Psoas muscle (tissue), 8 donors: Measurements from ENCODE around the gene PRPF8. TPM values are rescaled to one million over a fixed set of nuclear protein-coding genes. Genes with fewer than 3 reads are reported as not detected.

ENCODE experiments used
- ATAC-seq, 4 donors: fragments of 200-7000 bp; cut with Tn5 transposase; one replicate each; pipeline ENCODE4 v1.9.1; 2020; ENCODE audit warnings: moderate library complexity in 3 of 4, mild to moderate bottlenecking in 2 of 4
- DNase-seq, 2 donors: peaks; one replicate each; pipeline ENCODE4 v3.0.0-alpha.2; 2020
- H3K27ac ChIP-seq: fragments of 200-600 bp; one replicate; pipeline ENCODE4 v1.8.0; 2022
- H3K27me3 ChIP-seq, 3 donors: fragments of 200-600 bp in 1 of 3; one replicate each; pipeline versions ENCODE4 v1.6.1 to v1.8.0; 2013 to 2022; ENCODE audit warnings: low read length in 2 of 3, mild to moderate bottlenecking in 2 of 3, moderate library complexity in 1 of 3; ENCODE audit not compliant: insufficient read depth in 3 of 3
- H3K36me3 ChIP-seq, 2 donors: fragments of 200-600 bp in 1 of 2; one replicate each; pipeline versions ENCODE4 v1.6.1 to v1.8.0; 2013 to 2022; ENCODE audit warnings: low read depth in 1 of 2, mild to moderate bottlenecking in 1 of 2, moderate library complexity in 1 of 2; ENCODE audit not compliant: insufficient read depth in 1 of 2
- H3K4me1 ChIP-seq: fragments of 200-600 bp; one replicate; pipeline ENCODE4 v1.8.0; 2022
- H3K4me3 ChIP-seq: fragments of 200-600 bp; one replicate; pipeline ENCODE4 v1.8.0; 2022; ENCODE audit warnings: mild to moderate bottlenecking
- H3K9me3 ChIP-seq: fragments of 200-600 bp; one replicate; pipeline ENCODE4 v1.8.0; 2022
- CTCF ChIP-seq: fragments of 200-600 bp; IDR thresholded peaks from one replicate; pipeline ENCODE4 v1.8.0; 2022; ENCODE audit warnings: antibody characterized with exemption
- WGBS, 3 donors: extraction: QIAGEN DNeasy Blood & Tissue Kit; methylation state at CpG; one replicate each; pipeline versions ENCODE4 v1.1.6 to v1.1.7; 2013; 5-methylcytosine and 5-hydroxymethylcytosine counted together
- intact Hi-C, 2 donors: fragments of 100-400 bp; cut with DNase I; formaldehyde crosslinking; loops; one replicate each; pipeline versions ENCODE4 v1.11.0 to v1.14.2; 2022
- long read RNA-seq, 2 donors: library from polyadenylated mRNA; unstranded; transcript quantifications; one replicate each; pipeline ENCODE4 v2.0.0, GENCODE V29; 2021
- polyA plus RNA-seq, 3 donors: library from polyadenylated mRNA; stranded (reverse); fragments of 200-250 nt; gene quantifications; one replicate each; pipeline ENCODE4 v1.2.3, GENCODE V29; 2013
- total RNA-seq, 4 donors: library from RNA; stranded (reverse); fragmentation: NEBNext Ultra II Directional in 2 of 4; extraction: Animal tissue kit (Norgen Biotek cat#: 25700) in 2 of 4; gene quantifications; one replicate each; pipeline versions ENCODE4 v1.2.1 to v1.2.4, GENCODE V29; 2021 to 2023
- donor health status: healthy with polysubstance abuse.
- donor health status: DM: no; HTN: no; CAD: no; lungs with moderate emphysema.
- donor health status: Bipolar disorder and iron deficiency.
- donor health status: healthy.
- donor health status: DM: yes; HTN: yes; CAD: no.
- donor health status: DM: no; HTN: no; CAD: no.
- donor health status: DM: no; HTN: no; CAD: no.
- donor health status: DM: yes; HTN: yes; CAD: no.

The PRPF8 gene
- 100 to 1,000 TPM; 218 to 305 (median 223) TPM for total RNA-seq
- polyA plus RNA-seq: 100 to 1,000 TPM in 1 of 3 donors, 10 to 100 TPM in 2; 84.8 to 138 (median 90.2) TPM
- long read RNA-seq, donor 1, full-length matches to known transcripts: 1 of 49 reads
- long read RNA-seq, donor 1, partial matches to known transcripts: 45 of 49 reads
- long read RNA-seq, donor 1, other reads (novel, unspliced or antisense): 3 of 49 reads
- long read RNA-seq, donor 2, full-length matches to known transcripts: 1 of 154 reads
- long read RNA-seq, donor 2, partial matches to known transcripts: 146 of 154 reads
- long read RNA-seq, donor 2, other reads (novel, unspliced or antisense): 7 of 154 reads

- intact Hi-C loops: no loop called here
- TF ChIP-seq CTCF: no peak
- no peaks in the 10 kb centered on the region for H3K27me3 ChIP-seq
These were observed at the start of gene PRPF8 for GRCh38 chr17:1684378-1685189. Gene PRPF8, minus strand, starts transcription at chr17:1684867. Its CDS starts 296 bp downstream, at chr17:1684571.

GRCh38 chr17:1733759-1734158 is 49.1 kb upstream of the PRPF8 start:
- Histone ChIP-seq H3K4me1 (peaks cover 25% of the 10 kb centered on the region), H3K4me3 (no peak overlapping the region), H3K36me3 (peaks cover 5 to 71% of the 10 kb centered on the region in 2 donors), H3K27me3 (no peaks in the 10 kb centered on the region), H3K27ac (no peak overlapping the region), H3K9me3 (no peaks in the 10 kb centered on the region)
- peak in 1 of 2 donors; percentile 13 for DNase-seq
- 91 to 98% (median 94%) methylated on average over 37 to 38 of the region's 38 CpGs for WGBS, 3 donors
- ATAC-seq: no peak
- intact Hi-C loops: no loop called here
- TF ChIP-seq CTCF: no peak

More at GRCh38 chr17:1684378-1685189, at the start of gene PRPF8:
- DNase-seq (peak; percentile 97 to 99), ATAC-seq (peak; percentile 98 to 99 (median 98))
- Histone ChIP-seq H3K27ac (peak within 1 kb of the TSS; percentile 88), H3K4me1 (peaks cover 23% of the 10 kb centered on the region), H3K4me3 (peak within 1 kb of the TSS; percentile 78), H3K9me3 (no peaks in the 10 kb centered on the region), H3K36me3 (peaks cover 16 to 41% of the 10 kb centered on the region in 2 donors)
- 0 to 1% (median 1%) methylated on average over 63 to 72 of the region's 72 CpGs for WGBS, 3 donors

GRCh38 chr17:1732833-1733321 is 48.2 kb upstream of the PRPF8 start:
- WGBS, 3 donors: 53 to 67% (median 54%) methylated on average over 11 of the region's 11 CpGs
- no peaks in the 10 kb centered on the region for H3K27me3 ChIP-seq
- no peak for TF ChIP-seq CTCF
- peaks cover 5 to 73% of the 10 kb centered on the region in 2 donors for H3K36me3 ChIP-seq
- no peak overlapping the region for H3K4me3 ChIP-seq
- peak overlapping the region; percentile 94 for H3K27ac ChIP-seq
- H3K4me1 ChIP-seq: peaks cover 33% of the 10 kb centered on the region
- no peaks in the 10 kb centered on the region for H3K9me3 ChIP-seq
- ATAC-seq (peak in 2 of 4 donors; percentile 5 to 16), DNase-seq (peak in 1 of 2 donors; percentile 13)
- intact Hi-C loops: no loop called here

GRCh38 chr17:1732241-1732832 is 47.7 kb upstream of the PRPF8 start:
- H3K36me3 ChIP-seq: peaks cover 5 to 73% of the 10 kb centered on the region in 2 donors
- no peak overlapping the region for H3K4me3 ChIP-seq
- intact Hi-C loops: no loop called here
- peak in 1 of 2 donors; percentile 11 for DNase-seq
- no peak for ATAC-seq
- peaks cover 38% of the 10 kb centered on the region for H3K4me1 ChIP-seq
- peak overlapping the region; percentile 94 for H3K27ac ChIP-seq
- no peaks in the 10 kb centered on the region for H3K27me3 ChIP-seq
- no peaks in the 10 kb centered on the region for H3K9me3 ChIP-seq
- 88 to 93% (median 92%) methylated on average over 21 to 22 of the region's 22 CpGs for WGBS, 3 donors
- TF ChIP-seq CTCF: no peak
